ENCODE measurements around the gene GARIN3. TPM values are rescaled to one million over a fixed set of nuclear protein-coding genes. Genes with fewer than 3 reads are reported as not detected.
"Not testable (repeated sequence)": the region's sequence is repeated elsewhere in the genome, so short reads cannot be mapped to it uniquely, and the experiment has no call there.

The GARIN3 gene
- not detected for total RNA-seq
- long read RNA-seq, result 0 reads

DNA sequence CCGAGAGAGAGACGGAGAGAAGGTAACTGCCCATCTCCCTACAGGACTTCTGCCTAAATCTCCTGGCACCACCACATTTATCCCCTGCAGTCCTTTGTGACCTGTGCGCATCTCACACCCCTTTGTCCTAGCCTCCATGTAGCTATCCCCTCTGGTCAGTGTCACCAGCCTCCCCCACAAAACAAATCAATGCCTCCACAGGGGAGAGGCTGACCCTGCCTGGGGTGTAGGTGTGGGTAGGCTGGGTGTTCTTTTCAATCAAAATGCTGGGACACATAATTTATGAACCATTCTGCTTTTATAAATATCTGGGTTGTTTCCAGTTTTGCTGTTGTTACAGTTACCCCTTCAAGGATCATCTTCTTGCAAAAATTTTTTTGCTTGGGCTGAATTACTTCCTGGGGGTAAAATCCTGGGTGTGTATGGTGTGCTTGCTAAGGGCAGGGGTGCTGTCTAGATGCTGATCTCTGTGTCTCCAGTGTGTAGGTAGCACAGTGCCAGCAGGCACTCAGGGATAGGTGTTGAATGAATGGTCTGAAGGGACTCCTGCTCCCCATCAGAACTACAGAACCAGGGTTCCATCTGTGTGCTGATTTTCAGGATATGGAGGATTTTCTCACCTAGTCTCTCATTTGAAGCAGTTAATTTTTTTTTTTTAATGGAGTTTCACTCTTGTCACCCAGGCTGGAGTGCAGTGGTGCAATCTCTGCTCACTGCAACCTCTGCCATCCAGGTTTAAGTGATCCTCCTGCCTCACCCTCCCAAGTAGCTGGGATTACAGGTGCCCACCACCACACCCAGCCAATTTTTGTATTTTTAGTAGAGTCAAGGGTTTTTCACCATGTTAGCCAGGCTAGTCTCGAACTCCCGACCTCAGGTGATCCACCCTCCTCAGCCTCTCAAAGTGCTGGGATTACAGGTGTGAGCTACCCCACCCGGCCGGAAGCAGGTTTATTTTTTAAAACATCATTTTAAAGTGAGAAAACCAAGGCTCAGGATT, at the start of gene GARIN3:
TSS of gene GARIN3 (minus strand) at position 51 of the 1,000 bp plus-strand sequence. CDS start 96 bp downstream, outside the sequence.
- intact Hi-C loops (cut with DNase I), result no loop called here
- DNase-seq (no peak), ATAC-seq (ENCODE audit: poor library complexity) (no peak)

DNA sequence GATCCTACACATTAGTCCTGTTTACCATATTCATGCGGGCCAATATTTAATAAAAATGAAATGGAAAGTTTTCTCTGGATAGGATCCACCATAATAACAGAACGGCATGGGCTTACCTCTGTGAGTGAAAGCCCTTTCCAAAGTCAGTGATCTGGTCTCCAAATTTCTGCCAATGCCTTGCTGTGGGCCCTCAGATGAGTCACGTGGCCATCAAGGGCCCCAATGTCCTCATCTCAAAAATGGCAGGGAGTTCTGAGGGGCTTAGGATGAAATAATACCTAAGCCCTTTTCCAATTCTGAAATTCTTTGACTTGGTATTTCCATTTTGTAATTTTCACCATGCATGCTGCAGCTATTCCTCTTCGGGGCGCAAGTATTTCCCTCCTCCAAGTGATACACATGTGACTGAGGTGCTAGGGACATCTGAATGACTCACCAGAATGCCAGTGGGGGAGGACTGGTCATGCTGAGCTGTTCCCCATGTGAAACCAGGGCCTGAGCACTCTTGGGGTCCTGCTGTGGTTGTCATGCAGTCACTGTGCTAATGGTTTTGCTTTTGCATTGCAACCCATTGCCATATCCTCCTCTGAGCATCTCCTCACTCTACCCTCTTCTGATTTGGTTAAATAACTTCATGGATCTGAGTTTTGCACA, 49.6 kb upstream of the GARIN3 start:
- ATAC-seq (ENCODE audit: poor library complexity) (no peak), DNase-seq (no peak)
- intact Hi-C loops (cut with DNase I), result no loop called here

DNA sequence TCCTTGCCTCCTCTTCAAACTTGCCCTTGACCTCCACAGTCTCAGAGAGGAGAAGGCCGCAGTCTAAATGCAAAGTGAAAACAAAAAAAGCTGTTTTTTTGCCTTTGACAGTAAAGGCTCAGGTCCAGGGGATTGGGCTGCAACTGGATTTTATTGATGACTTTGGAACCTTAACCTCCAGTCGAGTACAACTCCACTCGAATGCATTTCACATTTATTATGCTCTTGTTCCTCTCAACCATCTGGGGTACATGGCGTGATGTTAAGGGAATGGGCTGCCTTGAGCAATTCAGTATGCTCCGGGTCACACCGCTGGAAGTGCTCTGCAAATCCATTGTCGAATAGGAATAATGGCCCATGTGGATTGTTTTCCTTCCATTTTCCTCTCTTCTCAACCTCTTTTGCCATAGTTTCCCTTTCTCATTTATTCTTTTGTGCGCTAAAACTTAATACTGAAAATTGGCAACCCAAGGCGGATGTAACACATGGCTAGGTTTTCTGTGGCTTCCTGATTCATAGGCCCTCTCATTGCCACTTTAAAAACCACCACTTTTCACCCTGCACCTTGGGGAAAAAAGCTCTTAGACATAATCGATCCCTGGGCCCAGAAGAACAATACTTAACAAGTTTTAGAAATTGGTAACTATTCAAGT, 48.9 kb upstream of the GARIN3 start:
- DNase-seq (no peak), ATAC-seq (ENCODE audit: poor library complexity) (no peak)
- intact Hi-C loops (cut with DNase I), result no loop called here

DNA sequence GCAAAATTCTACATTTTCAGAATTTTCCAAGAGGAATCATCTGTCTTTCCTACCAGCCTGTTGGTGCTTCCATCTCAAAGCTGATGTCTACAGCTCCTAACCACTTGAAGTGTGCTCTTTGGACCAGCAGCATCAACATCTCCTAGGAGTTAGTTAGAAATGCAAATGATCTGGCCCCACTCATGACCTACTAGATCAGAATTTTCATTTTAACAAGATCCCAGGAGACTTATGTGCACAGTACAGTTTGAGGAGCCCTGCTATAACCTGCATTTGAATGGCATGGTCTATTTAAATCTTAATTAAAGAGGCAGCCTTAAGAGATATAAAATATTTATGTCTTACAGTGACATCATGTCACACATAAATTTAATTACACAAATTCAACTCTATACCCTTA, 48.4 kb upstream of the GARIN3 start:
- ATAC-seq (ENCODE audit: poor library complexity), result no peak
- DNase-seq, result no peak
- intact Hi-C loops (cut with DNase I), result no loop called here

DNA sequence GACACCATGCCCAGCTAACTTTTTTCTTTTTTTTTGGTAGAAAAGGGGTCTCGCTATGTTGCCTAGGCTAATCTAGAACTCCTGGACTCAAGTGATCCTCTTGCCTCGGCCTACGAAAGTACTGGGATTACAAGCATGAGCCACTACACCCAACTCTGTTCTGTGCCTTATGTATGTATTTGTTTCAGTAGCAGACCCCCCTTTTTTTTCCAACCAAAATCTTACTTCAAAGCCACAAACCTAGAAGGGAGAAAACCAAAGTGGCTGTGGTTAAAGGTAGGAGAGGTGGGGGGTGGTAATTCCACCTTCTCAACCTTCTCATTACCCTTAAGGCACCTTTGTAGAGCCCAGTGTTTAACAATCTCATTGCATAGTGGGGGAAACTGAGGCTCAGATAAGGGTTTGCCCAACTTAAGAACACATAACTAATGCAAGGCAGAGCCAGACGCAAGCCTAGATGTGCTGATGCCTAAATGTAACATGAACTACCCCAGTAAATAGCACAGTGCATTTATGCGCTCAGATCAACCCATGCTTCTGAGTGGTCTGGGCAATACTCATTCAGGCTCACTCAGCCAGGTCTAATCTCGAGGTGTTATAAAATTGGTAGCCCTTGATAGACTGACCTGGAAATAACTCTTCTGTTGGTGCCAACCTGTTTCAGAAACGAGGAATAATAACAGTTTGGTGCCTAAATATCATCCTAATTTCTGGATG, 47.6 kb upstream of the GARIN3 start:
- intact Hi-C loops (cut with DNase I), result no loop called here
- DNase-seq (no peak), ATAC-seq (ENCODE audit: poor library complexity) (no peak)

DNA sequence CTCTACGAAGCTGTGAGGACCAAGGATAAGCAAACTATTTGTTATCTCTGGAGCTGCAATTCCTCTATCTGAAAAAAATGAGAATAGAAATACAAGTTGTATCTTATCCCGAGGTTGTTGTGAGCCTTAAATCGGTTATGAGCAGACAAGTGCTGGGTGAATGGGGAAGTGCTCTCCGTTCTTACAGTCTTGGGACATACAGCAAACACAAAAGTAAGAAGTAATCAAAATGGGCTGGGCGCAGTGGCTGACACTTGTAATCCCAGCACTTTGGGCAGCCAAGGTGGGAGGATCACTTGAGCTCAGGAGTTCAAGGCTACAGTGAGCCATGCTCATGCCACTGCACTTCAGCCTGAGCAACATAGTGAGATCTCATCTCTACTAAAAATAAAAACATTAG, 46.2 kb upstream of the GARIN3 start:
- DNase-seq (no peak), ATAC-seq (ENCODE audit: poor library complexity) (no peak)
- intact Hi-C loops (cut with DNase I), result no loop called here

DNA sequence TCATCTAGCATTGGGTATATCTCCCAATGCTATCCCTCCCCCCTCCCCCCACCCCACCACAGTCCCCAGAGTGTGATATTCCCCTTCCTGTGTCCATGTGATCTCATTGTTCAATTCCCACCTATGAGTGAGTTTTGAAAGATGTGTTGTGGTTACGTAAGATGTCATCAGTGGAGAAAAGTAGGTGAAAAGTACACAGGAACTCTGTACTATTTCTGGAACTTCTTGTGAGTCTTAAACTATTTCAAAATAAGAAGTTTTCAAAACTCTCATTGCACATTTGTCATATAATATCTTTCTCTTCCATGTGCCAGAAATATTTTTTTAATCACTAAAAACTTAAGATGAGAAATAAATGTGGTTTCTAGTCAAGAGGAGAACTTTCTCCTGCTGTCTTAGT, 44.6 kb upstream of the GARIN3 start:
- intact Hi-C loops (cut with DNase I); DNase-seq; ATAC-seq (ENCODE audit: poor library complexity): not testable (repeated sequence)

DNA sequence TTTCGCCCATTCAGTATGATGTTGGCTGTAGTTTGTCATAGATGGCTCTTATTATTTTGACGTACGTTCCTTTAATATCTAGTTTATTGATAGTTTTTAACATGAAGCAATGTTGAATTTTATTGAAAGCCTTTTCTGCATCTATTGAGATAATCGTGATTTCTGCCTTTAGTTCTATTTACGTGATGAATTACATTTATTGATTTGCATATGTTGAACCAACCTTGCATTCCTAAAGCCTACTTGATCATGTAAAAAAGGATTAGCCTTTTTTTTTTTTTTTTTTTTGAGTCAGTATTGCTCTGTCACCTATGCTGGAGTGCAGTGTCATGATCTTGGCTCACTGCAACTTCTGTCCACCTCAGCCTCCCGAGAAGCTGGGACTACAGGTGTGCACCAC, 39.6 kb upstream of the GARIN3 start:
- ATAC-seq (ENCODE audit: poor library complexity) (no peak), DNase-seq (no peak)
- intact Hi-C loops (cut with DNase I), result no loop called here

DNA sequence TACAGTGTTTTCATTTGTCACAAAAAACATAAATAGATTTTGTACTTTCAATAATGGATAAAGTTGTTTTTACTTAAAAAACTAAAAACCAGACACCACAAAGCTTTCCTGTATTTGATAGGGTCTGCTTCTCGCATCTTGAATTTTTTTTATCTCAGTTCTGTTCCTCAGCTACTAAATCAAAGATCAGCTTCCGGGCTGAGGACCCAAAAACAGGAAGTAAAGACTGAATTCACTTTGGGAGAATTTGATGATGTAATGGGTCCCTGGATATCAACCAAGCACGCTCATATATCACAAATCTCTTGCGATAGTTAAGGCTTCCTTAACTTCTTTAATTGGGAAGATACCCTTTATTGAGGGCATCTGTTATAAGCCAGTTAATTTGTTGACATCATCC, 38.7 kb upstream of the GARIN3 start:
- DNase-seq (no peak), ATAC-seq (ENCODE audit: poor library complexity) (no peak)
- intact Hi-C loops (cut with DNase I), result no loop called here

DNA sequence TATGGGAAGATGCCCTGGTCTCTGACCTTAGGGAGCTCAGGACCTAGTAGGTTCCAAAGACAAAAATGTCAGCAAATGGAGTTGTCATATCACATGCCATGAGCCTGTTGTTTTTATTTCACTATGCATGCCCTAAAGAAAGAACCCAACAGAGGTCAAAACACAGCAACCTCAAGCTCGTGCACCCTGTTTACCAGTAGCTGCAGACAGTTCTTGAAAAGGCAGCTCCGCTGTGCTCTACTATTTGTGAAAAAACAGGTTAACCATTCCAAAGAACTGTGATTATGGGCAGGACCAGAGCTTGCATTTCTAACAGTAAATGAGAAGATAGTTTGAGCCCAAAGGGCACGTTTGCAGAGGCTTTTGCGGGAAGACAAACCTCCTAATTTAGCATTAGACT, 37.4 kb upstream of the GARIN3 start:
- intact Hi-C loops (cut with DNase I), result no loop called here
- DNase-seq, result no peak
- ATAC-seq (ENCODE audit: poor library complexity), result no peak

DNA sequence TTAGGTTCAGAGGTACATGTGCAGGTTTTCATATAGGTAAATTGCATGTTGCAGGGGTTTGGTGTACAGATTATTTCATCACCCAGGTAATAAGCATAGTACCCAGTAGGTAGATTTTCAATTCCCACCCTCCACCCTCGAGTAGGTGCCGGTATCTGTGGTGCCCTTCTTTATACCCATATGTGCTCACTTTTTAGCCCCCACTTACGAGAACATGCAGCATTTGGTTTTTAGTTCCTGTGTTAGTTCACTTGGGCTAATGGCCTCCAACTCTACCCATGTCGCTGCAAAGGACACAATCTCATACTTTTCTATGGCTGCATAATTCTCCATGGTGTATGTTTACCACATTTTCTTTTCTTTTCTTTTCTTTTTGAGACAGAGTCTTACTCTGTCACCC, 35.8 kb upstream of the GARIN3 start:
- no peak for ATAC-seq (ENCODE audit: poor library complexity)
- no peak for DNase-seq
- intact Hi-C loops (cut with DNase I), result no loop called here

DNA sequence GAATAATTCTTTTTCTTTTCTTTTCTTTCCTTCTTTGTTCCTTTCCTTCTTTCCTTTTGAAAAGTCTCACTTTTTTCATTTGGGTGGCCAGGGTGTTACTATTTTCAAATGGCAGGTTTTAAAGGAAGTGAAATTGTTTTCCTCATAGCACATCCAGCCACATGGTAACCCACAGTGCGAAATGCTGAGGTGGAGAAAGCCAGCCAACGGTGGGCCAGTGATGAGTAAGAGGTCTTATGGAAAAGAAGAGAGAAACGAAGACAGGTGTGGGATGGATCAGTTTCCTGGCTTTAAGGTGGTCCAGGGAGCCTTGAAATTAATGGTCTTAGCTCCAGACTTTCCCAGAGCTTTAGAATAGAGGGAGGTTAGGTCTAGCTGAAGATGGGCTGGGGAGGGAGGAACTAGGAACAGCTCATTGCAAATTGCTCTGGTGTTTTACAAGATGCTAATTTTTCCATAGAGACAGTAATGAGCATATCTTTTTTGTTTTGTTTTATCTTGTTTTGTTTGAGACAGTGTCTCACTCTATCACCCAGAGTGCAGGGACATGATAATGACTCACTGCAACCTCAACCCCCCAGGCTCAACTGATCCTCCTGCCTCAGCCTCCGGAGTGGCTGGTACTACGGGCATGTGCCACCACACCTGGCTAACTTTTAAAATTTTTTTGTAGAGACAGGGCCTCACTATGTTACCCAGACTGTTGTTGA, 32.4 kb upstream of the GARIN3 start:
- ATAC-seq (ENCODE audit: poor library complexity) (no peak), DNase-seq (no peak)
- intact Hi-C loops (cut with DNase I), result no loop called here

DNA sequence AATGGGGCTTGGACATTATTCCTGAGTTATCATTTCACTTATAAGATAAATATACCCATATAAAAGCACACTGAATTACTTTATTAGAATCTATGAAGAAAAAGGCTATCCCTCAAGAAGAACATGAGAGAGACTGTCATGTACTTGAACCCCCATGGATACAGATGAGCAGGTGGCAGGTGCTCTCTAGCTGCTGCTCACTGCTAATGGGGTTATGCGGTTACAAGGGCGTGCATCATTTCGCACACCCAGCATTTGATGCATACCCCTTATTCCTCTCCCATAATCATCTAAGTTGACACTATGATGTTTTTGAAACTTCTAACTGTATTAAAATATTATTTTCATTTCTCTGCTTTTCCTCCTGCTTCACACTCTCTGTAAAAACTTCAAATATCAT, 31.0 kb upstream of the GARIN3 start:
- ATAC-seq (ENCODE audit: poor library complexity), result no peak
- intact Hi-C loops (cut with DNase I), result no loop called here

DNA sequence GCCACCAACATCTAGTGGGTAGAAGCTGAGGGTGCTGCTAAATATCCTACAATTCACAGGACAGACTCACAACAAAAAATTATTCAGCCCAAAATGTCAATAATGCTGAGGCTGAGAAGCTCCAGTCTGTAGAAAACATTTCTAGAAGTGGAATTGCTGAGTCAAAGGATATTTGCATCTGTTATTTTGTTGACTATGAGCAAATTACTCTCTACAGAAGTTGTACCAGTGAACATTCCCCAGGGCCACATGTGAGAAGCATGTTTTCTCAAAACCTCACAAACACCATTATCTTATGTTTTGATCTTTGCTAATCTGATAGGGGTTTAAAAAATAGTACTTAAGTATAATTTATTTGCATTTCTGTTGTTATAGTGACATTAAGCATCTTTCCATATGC, 30.0 kb upstream of the GARIN3 start:
- DNase-seq (no peak), ATAC-seq (ENCODE audit: poor library complexity) (no peak)
- intact Hi-C loops (cut with DNase I), result no loop called here

More for the DNA sequence above, 31.0 kb upstream of the GARIN3 start:
- no peak for DNase-seq

DNA sequence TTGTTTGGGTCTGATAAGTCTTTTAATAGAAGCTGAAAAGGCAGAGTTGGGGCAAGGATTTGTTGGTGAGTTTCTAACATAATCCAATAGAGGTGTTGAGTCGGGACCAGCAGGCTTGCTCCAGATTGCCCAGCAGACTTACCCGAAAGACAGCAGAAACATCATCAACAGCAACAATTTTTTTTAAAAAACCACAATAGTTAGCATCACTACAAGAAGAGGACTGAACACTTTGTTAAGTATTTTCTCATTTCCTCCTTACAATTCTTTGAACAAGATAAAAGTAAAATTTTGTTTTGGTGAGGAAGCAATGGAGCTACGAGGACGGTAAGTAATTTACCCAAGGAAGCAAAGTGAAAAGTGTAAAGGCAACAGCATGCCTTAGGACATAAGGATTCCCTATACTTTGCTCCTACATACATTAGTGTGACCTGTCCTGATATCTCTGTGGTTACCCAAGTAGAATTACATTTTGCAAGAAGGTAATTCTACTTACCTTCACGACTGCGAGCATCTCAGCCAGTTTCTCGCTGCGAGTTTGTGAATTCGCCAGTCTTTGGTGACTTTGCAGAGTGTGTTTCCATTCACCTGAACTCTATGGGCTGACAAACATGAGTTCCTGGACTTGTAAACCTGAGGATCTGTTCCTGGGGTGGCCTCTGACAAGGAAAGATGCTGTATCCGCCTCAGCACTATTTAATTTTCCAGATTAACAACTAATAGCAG, 27.8 kb upstream of the GARIN3 start:
- DNase-seq, result no peak
- ATAC-seq (ENCODE audit: poor library complexity), result no peak
- intact Hi-C loops (cut with DNase I), result no loop called here

DNA sequence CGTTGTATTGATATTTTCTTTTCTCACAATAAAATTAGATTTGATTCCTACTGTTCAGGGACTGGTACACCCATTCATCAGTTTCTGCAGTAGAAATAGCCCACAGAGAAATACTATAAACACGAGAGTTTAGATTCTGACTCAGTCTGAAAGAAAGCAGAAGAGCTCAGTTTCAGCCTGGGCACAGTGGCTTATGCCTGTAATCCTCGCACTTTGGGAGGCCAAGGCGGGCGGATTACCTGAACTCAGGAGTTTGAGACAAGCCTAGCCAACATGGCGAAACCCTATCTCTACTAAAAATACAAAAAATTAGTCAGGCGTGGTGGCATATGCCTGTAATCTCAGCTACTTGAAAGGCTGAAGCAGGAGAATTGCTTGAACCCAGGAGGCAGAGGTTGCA, 23.2 kb upstream of the GARIN3 start:
- intact Hi-C loops (cut with DNase I), result no loop called here
- no peak for DNase-seq
- ATAC-seq (ENCODE audit: poor library complexity), result no peak

DNA sequence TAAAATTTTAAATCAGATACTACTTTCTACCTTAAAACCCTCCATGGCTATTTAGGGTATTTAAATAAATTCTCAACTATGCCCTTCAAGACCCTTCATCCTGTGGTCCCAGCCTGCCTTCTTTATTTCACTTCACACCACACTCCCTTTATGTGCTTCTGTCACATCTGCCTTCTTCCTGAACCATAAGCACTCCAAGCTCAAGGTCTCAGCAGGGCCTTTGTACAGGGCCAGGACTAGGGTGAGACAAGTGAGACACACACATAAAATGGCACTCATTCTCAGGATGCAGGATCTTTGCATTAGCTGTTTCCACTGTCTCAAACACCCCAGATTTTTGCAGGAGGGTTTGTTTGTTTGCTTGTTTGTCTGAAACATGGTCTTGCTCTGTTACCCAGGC, 22.2 kb upstream of the GARIN3 start:
- no peak for ATAC-seq (ENCODE audit: poor library complexity)
- intact Hi-C loops (cut with DNase I), result no loop called here
- DNase-seq, result no peak

Measured in Right ventricle myocardium superior (tissue), 1 donor.